ENCODE data around the gene SHMT1. TPM values are rescaled to one million over a fixed set of nuclear protein-coding genes. Genes with fewer than 3 reads are reported as not detected.

SHMT1 gene
- total RNA-seq, 1 donor from 2014 or later = 18.9 TPM

DNA sequence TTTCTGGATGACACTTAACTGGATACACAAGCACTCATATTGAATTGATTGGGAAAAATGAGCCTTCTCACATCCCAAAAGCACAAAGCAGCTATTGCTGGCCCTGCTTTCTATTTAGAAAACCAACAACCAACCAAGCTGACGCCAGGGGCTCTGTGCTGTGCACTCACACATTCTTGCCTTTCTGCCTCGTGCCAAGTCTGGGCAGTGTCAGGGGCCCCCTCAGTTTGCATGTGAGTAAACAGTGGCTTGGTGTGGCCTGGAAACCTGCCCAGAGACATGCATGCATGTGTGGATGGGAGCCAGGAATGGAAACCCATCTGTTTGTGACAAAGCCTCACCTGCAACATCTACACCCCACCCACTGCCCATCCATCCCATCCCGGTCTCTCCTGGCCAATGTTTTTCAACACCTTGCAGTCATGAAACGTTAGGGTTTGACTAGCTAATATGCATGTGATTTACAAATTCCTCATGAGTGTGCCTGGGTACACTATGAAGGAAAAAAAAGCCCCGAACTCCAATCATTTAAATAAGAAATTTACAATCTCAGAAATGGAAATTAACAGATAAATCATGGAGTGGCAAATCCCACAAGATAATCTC is 82.5 kb downstream of the SHMT1 start:
- no peaks in the 10 kb centered on the region for H3K9me3 Mint-ChIP-seq (ENCODE audit: unreplicated experiment)
- H3K4me3 Mint-ChIP-seq (ENCODE audit: unreplicated experiment) = peak overlapping the region; percentile 62
- no peak for DNase-seq (ENCODE audit: low spot score)
- H3K27ac Mint-ChIP-seq (ENCODE audit: unreplicated experiment) = no peak overlapping the region
- no peaks in the 10 kb centered on the region for H3K4me1 Mint-ChIP-seq (ENCODE audit: unreplicated experiment)
- H3K36me3 Mint-ChIP-seq (ENCODE audit: low read depth, unreplicated experiment) = peaks cover 38% of the 10 kb centered on the region
- no peaks in the 10 kb centered on the region for H3K27me3 Mint-ChIP-seq (ENCODE audit: unreplicated experiment)
- TF ChIP-seq, protein P1, sequence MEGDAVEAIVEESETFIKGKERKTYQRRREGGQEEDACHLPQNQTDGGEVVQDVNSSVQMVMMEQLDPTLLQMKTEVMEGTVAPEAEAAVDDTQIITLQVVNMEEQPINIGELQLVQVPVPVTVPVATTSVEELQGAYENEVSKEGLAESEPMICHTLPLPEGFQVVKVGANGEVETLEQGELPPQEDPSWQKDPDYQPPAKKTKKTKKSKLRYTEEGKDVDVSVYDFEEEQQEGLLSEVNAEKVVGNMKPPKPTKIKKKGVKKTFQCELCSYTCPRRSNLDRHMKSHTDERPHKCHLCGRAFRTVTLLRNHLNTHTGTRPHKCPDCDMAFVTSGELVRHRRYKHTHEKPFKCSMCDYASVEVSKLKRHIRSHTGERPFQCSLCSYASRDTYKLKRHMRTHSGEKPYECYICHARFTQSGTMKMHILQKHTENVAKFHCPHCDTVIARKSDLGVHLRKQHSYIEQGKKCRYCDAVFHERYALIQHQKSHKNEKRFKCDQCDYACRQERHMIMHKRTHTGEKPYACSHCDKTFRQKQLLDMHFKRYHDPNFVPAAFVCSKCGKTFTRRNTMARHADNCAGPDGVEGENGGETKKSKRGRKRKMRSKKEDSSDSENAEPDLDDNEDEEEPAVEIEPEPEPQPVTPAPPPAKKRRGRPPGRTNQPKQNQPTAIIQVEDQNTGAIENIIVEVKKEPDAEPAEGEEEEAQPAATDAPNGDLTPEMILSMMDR (IDR thresholded peaks at IDR 0.05; ENCODE audit: unreplicated experiment) = no peak

- no peaks in the 10 kb centered on the region for H3K4me1 Mint-ChIP-seq (ENCODE audit: unreplicated experiment)
- H3K27ac Mint-ChIP-seq (ENCODE audit: unreplicated experiment) = no peak overlapping the region
- TF ChIP-seq, protein P1 (IDR thresholded peaks at IDR 0.05; ENCODE audit: unreplicated experiment) = no peak
- no peak overlapping the region for H3K4me3 Mint-ChIP-seq (ENCODE audit: unreplicated experiment)
- H3K9me3 Mint-ChIP-seq (ENCODE audit: unreplicated experiment) = no peaks in the 10 kb centered on the region
- no peaks in the 10 kb centered on the region for H3K27me3 Mint-ChIP-seq (ENCODE audit: unreplicated experiment)
- no peak for DNase-seq (ENCODE audit: low spot score)
- H3K36me3 Mint-ChIP-seq (ENCODE audit: low read depth, unreplicated experiment) = peaks cover 38% of the 10 kb centered on the region
These were observed 83.1 kb downstream of the SHMT1 start for GRCh38 chr17:18280249-18280648.

DNA sequence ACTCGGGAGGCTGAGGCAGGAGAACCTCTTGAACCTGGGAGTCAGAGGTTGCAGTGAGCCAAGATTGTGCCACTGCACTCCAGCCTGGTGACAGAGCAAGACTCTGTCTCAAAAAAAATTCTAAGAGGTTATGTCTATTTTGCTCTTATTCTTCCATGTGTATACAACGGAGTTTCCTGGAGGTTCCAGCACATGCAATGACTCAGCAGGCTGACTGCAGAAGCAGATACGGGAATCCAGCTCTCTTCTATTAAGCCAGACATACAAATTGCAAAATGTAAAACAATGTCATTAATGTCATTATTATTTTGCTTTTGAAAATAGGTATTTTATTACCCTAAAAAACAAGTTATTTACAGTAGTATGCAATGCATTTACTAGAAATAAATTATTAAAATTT is 84.5 kb downstream of the SHMT1 start:
- no peaks in the 10 kb centered on the region for H3K4me1 Mint-ChIP-seq (ENCODE audit: unreplicated experiment)
- no peak overlapping the region for H3K27ac Mint-ChIP-seq (ENCODE audit: unreplicated experiment)
- no peaks in the 10 kb centered on the region for H3K27me3 Mint-ChIP-seq (ENCODE audit: unreplicated experiment)

More for the DNA sequence above, 84.5 kb downstream of the SHMT1 start:
- DNase-seq (ENCODE audit: low spot score) = no peak
- H3K9me3 Mint-ChIP-seq (ENCODE audit: unreplicated experiment) = no peaks in the 10 kb centered on the region
- H3K36me3 Mint-ChIP-seq (ENCODE audit: low read depth, unreplicated experiment) = peaks cover 29% of the 10 kb centered on the region
- TF ChIP-seq, protein P1 (IDR thresholded peaks at IDR 0.05; ENCODE audit: unreplicated experiment) = no peak
- no peak overlapping the region for H3K4me3 Mint-ChIP-seq (ENCODE audit: unreplicated experiment)

Small RNAs within 50 kb of the gene (microRNA-seq; reads per million reads assigned to microRNA genes)
- 0.49 reads per million for gene MIR6778 (ENCODE audit: unreplicated experiment)

Other genes with a start within 250 kb of the SHMT1 start
- 55.3 TPM for gene ALKBH5, start 179.7 kb downstream of the SHMT1 start, total RNA-seq (ENCODE audit: unreplicated experiment)
- gene LLGL1, start 137.9 kb downstream of the SHMT1 start, total RNA-seq (ENCODE audit: unreplicated experiment) = 57.2 TPM
- gene FLII, start 104.8 kb downstream of the SHMT1 start, total RNA-seq (ENCODE audit: unreplicated experiment) = 355 TPM
- gene MIEF2, start 102.9 kb downstream of the SHMT1 start, total RNA-seq (ENCODE audit: unreplicated experiment) = 11.6 TPM
- gene TOP3A, start 48.6 kb downstream of the SHMT1 start, total RNA-seq (ENCODE audit: unreplicated experiment) = 39.2 TPM
- gene SMCR8, start 48.3 kb downstream of the SHMT1 start, total RNA-seq (ENCODE audit: unreplicated experiment) = 21.3 TPM
- gene EVPLL, start 14.2 kb upstream of the SHMT1 start, total RNA-seq (ENCODE audit: unreplicated experiment) = not detected
- 0.21 TPM for gene LGALS9C, start 113.2 kb upstream of the SHMT1 start, total RNA-seq (ENCODE audit: unreplicated experiment)

Measured in endothelial cell (in vitro differentiated cells).